ENCODE data around the gene MAPK8. TPM values are rescaled to one million over a fixed set of nuclear protein-coding genes. Genes with fewer than 3 reads are reported as not detected.
A peak's percentile ranks its signal among the peaks of the same experiment; 100 is the strongest.

Gene MAPK8
- polyA plus RNA-seq, 3 donors, result 18.4 to 21.1 (median 18.5) TPM

DNA sequence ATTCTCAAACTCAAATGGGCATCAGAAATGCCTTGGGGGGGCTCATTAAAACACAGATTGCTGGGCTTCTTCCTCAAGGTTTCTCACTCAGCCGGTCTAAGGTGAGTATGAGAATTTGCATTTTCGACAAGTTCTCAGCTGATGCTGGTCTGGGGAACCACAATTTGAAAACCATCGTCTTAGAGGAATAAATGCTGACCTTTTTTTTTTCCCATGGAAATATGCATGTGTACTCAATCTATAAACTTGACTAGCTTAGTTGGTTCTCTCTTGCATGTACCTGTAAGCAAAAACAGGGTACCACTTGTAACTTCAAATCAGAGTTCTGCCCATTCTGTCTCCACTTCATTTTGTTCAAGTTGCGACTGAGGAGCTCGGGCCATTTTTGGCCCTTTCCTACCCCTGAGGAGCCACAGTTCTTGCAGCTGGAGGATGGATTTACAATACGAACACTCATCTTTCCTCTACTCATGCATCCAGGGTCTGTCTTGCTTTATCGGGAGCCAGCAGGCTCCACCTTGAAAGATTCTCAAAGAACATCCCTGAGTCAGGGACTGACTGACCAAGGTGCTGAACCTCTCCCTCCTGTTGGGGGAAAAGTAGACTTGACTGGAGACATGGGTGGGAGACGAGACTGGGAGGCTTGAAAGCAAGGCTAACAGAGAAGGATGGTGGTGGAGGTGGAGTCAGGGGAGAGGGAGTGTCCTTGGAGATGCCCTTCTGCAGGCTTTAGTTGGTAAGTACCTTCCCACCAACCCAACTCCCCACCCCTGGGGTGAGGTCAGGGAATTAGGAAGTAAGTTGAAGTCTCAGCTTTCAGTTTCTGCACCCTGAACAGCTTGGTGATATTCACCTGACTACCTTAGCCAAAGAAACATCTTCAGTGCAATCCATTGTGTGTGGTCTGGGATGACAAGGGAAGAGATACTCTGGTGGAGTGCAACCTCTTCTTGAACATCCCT lies 3.7 kb upstream of the MAPK8 start:
- TF ChIP-seq CTCF (IDR thresholded peaks at IDR 0.05), result no peak
- no peaks in the 10 kb centered on the region for H3K36me3 Mint-ChIP-seq
- Histone ChIP-seq H3K9me3 (replicated peaks in 1 of 2; ENCODE audit: control insufficient read depth in 1 of 2, insufficient read depth in 1 of 2, low read length in 2 of 2) (no peaks in the 10 kb centered on the region), H3K4me2 (replicated peaks; ENCODE audit: extremely low read depth, low read length, poor library complexity, severe bottlenecking) (no peak overlapping the region), H3K4me1 (ENCODE audit: control insufficient read depth in 1 of 2, insufficient read depth in 2 of 2, low read length in 2 of 2) (peaks cover 10 to 13% of the 10 kb centered on the region in 2 donors), H4K20me1 (ENCODE audit: insufficient read depth, low read length) (peaks cover 9% of the 10 kb centered on the region), H3K36me3 (replicated peaks in 1 of 2; ENCODE audit: control insufficient read depth in 1 of 2, insufficient read depth in 2 of 2, low read length in 2 of 2) (no peaks in the 10 kb centered on the region), H3K27ac (ENCODE audit: low read depth in 1 of 2, low read length in 2 of 2) (no peak overlapping the region), H3K79me2 (ENCODE audit: insufficient read depth, low read length) (peaks cover 8% of the 10 kb centered on the region), H3K9ac (ENCODE audit: insufficient read depth, low read length, poor library complexity, severe bottlenecking) (no peak overlapping the region), H2AFZ (ENCODE audit: insufficient read depth, low read depth, low read length, poor library complexity, severe bottlenecking) (no peak overlapping the region), H3K27me3 (ENCODE audit: control insufficient read depth in 2 of 2, insufficient read depth in 2 of 2, low read length in 2 of 2) (no peaks in the 10 kb centered on the region), H3K4me3 (replicated peaks in 1 of 3; ENCODE audit: low read depth in 2 of 3, low read length in 3 of 3) (no peak overlapping the region)
- H3K9me3 Mint-ChIP-seq, result no peaks in the 10 kb centered on the region
- H3K4me1 Mint-ChIP-seq, result peaks cover 12% of the 10 kb centered on the region
- peaks cover 2 to 8% (median 5%) of the 10 kb centered on the region in 3 donors for H3K27me3 Mint-ChIP-seq (ENCODE audit: low read depth in 3 of 3)
- whole genome bisulfite sequencing (ENCODE audit: insufficient coverage), result 93% methylated on average over 3 of the region's 8 CpGs
- H3K27ac Mint-ChIP-seq, result no peak overlapping the region
- intact Hi-C loops (cut with micrococcal nuclease), result loop anchor here in 1 of 2 donors (10.0 kb wide), 1 partner anchor 1242 kb away; no protein-coding TSS in a partner anchor
- peak overlapping the region in 1 of 2 donors; percentile 52 for H3K4me3 Mint-ChIP-seq
- DNase-seq, result no peak

DNA sequence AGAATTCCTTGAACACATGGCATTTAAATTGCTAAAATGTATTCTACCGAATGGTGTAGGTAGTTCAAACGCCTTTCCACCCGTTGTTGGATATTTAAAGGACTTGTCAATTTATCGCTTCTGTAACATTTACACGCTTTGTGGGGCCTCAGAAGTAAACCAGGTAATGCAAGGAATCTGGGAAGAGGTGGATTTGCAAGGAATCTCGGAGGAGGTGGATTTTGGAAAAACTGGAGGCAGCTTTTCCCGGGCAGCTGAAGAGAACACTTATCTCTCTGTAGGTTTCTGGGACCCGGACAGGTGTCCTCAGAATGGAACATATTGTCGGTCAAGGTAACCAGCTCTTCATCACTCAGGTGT lies 592 bp upstream of the MAPK8 start:
- Histone ChIP-seq H4K20me1 (ENCODE audit: insufficient read depth, low read length) (peaks cover 32% of the 10 kb centered on the region), H3K9me3 (replicated peaks in 1 of 2; ENCODE audit: control insufficient read depth in 1 of 2, insufficient read depth in 1 of 2, low read length in 2 of 2) (no peaks in the 10 kb centered on the region), H3K4me1 (ENCODE audit: control insufficient read depth in 1 of 2, insufficient read depth in 2 of 2, low read length in 2 of 2) (peaks cover 13 to 19% of the 10 kb centered on the region in 2 donors), H3K79me2 (ENCODE audit: insufficient read depth, low read length) (peaks cover 38% of the 10 kb centered on the region), H2AFZ (ENCODE audit: insufficient read depth, low read depth, low read length, poor library complexity, severe bottlenecking) (peak overlapping the region; percentile 54), H3K9ac (ENCODE audit: insufficient read depth, low read length, poor library complexity, severe bottlenecking) (peak overlapping the region; percentile 38), H3K4me2 (replicated peaks; ENCODE audit: extremely low read depth, low read length, poor library complexity, severe bottlenecking) (peak overlapping the region; percentile 66), H3K27me3 (ENCODE audit: control insufficient read depth in 2 of 2, insufficient read depth in 2 of 2, low read length in 2 of 2) (no peaks in the 10 kb centered on the region), H3K4me3 (replicated peaks in 1 of 3; ENCODE audit: low read depth in 2 of 3, low read length in 3 of 3) (peak overlapping the region; percentile 8 to 57 (median 31)), H3K27ac (ENCODE audit: low read depth in 1 of 2, low read length in 2 of 2) (peak overlapping the region in 1 of 2 donors; percentile 47), H3K36me3 (replicated peaks in 1 of 2; ENCODE audit: control insufficient read depth in 1 of 2, insufficient read depth in 2 of 2, low read length in 2 of 2) (no peaks in the 10 kb centered on the region)
- no peak for DNase-seq
- peaks cover 3 to 4% (median 3%) of the 10 kb centered on the region in 3 donors for H3K27me3 Mint-ChIP-seq (ENCODE audit: low read depth in 3 of 3)
- intact Hi-C loops (cut with micrococcal nuclease), result loop anchor here in 1 of 2 donors (10.0 kb wide), 1 partner anchor 1239 kb away; no protein-coding TSS in a partner anchor
- no peaks in the 10 kb centered on the region for H3K36me3 Mint-ChIP-seq
- no peaks in the 10 kb centered on the region for H3K9me3 Mint-ChIP-seq
- 83% methylated on average over 9 of the region's 9 CpGs for WGBS (ENCODE audit: insufficient coverage)
- H3K4me3 Mint-ChIP-seq, result peak overlapping the region; percentile 51 to 77
- TF ChIP-seq CTCF (IDR thresholded peaks at IDR 0.05), result no peak
- peaks cover 20% of the 10 kb centered on the region for H3K4me1 Mint-ChIP-seq
- H3K27ac Mint-ChIP-seq, result peak overlapping the region in 5 of 7 donors; percentile 75 to 84 (median 81)
